ENCODE measurements around the gene FANCE.

GRCh38 chr6:35443341-35444030 lies 8.7 kb upstream of the FANCE start:
- TF ChIP-seq POLR2AphosphoS5 (IDR thresholded peaks at IDR 0.05; ENCODE audit: low read depth, low read length), result no peak
- TF ChIP-seq, protein P1, sequence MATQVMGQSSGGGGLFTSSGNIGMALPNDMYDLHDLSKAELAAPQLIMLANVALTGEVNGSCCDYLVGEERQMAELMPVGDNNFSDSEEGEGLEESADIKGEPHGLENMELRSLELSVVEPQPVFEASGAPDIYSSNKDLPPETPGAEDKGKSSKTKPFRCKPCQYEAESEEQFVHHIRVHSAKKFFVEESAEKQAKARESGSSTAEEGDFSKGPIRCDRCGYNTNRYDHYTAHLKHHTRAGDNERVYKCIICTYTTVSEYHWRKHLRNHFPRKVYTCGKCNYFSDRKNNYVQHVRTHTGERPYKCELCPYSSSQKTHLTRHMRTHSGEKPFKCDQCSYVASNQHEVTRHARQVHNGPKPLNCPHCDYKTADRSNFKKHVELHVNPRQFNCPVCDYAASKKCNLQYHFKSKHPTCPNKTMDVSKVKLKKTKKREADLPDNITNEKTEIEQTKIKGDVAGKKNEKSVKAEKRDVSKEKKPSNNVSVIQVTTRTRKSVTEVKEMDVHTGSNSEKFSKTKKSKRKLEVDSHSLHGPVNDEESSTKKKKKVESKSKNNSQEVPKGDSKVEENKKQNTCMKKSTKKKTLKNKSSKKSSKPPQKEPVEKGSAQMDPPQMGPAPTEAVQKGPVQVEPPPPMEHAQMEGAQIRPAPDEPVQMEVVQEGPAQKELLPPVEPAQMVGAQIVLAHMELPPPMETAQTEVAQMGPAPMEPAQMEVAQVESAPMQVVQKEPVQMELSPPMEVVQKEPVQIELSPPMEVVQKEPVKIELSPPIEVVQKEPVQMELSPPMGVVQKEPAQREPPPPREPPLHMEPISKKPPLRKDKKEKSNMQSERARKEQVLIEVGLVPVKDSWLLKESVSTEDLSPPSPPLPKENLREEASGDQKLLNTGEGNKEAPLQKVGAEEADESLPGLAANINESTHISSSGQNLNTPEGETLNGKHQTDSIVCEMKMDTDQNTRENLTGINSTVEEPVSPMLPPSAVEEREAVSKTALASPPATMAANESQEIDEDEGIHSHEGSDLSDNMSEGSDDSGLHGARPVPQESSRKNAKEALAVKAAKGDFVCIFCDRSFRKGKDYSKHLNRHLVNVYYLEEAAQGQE (IDR thresholded peaks at IDR 0.05; ENCODE audit: insufficient read depth in 1 of 2, low read depth in 2 of 2, low read length in 2 of 2), result no peak
- no peak for TF ChIP-seq SIN3A (IDR thresholded peaks at IDR 0.05; ENCODE audit: borderline replicate concordance, insufficient read depth, low read length)
- TF ChIP-seq TAF1 (IDR thresholded peaks at IDR 0.05; ENCODE audit: borderline replicate concordance, insufficient read depth, low read length), result no peak
- TF ChIP-seq FOXP2 (optimal IDR thresholded peaks at IDR 0.05; ENCODE audit: borderline replicate concordance, extremely low read depth, extremely low read length, insufficient read depth), result no peak
